T-helper 22 cell (primary cell): ENCODE results near the gene TNPO3.

ENCODE experiments used
- DNase-seq: peaks from one replicate; pipeline ENCODE4 v3.0.0-alpha.2; 2020; ENCODE audit warnings: low read depth

TNPO3 gene

GRCh38 chr7:128906766-128907559 lies 147.9 kb downstream of the TNPO3 start:
- no peak for DNase-seq

- DNase-seq: no peak
Measured at GRCh38 chr7:128906001-128906765, 148.7 kb downstream of the TNPO3 start.

- no peak for DNase-seq
Measured at GRCh38 chr7:128904381-128905197, 150.3 kb downstream of the TNPO3 start.
